GM18861 (cell line): ENCODE data around the gene BTBD1.

Source experiments
- ATAC-seq: cut with Tn5 transposase; IDR thresholded peaks from one replicate; pipeline ENCODE4 v1.9.1; 2021; ENCODE audit not compliant: unreplicated experiment

BTBD1 gene

GRCh38 chr15:83066734-83067637 is at the start of gene BTBD1:
Gene BTBD1, minus strand, starts transcription at chr15:83067252. Its CDS starts 101 bp downstream, at chr15:83067151.
- ATAC-seq = peak; percentile 80

GRCh38 chr15:83115831-83116565 is 48.9 kb upstream of the BTBD1 start:
- ATAC-seq = no peak

- ATAC-seq = no peak
Observed at GRCh38 chr15:83115410-83115809, 48.4 kb upstream of the BTBD1 start.

GRCh38 chr15:83114856-83115255 is 47.8 kb upstream of the BTBD1 start:
- ATAC-seq = no peak

GRCh38 chr15:83113881-83114674 is 47.0 kb upstream of the BTBD1 start:
- ATAC-seq = no peak

GRCh38 chr15:83112956-83113299 is 45.9 kb upstream of the BTBD1 start:
- no peak for ATAC-seq

- no peak for ATAC-seq
Observed at GRCh38 chr15:83112233-83112955, 45.3 kb upstream of the BTBD1 start.

- ATAC-seq = no peak
Observed at GRCh38 chr15:83111149-83111548, 44.1 kb upstream of the BTBD1 start.

- ATAC-seq = no peak
Observed at GRCh38 chr15:83110381-83110780, 43.3 kb upstream of the BTBD1 start.

GRCh38 chr15:83109532-83109931 is 42.5 kb upstream of the BTBD1 start:
- ATAC-seq = no peak

GRCh38 chr15:83108266-83109219 is 41.5 kb upstream of the BTBD1 start:
- peak; percentile 76 for ATAC-seq

GRCh38 chr15:83107841-83108181 is 40.8 kb upstream of the BTBD1 start:
- peak; percentile 6 for ATAC-seq

GRCh38 chr15:83106994-83107840 is 40.2 kb upstream of the BTBD1 start, which contains the start of gene TM6SF1:
Gene TM6SF1, plus strand, starts transcription at chr15:83107645. Its CDS starts 36 bp downstream, at chr15:83107681.
- ATAC-seq = peak; percentile 31

GRCh38 chr15:83105440-83105839 is 38.4 kb upstream of the BTBD1 start:
- ATAC-seq = no peak

GRCh38 chr15:83104141-83104540 is 37.1 kb upstream of the BTBD1 start:
- ATAC-seq = no peak

GRCh38 chr15:83102346-83102745 is 35.3 kb upstream of the BTBD1 start:
- ATAC-seq = no peak

GRCh38 chr15:83100097-83100646 is 33.1 kb upstream of the BTBD1 start:
- ATAC-seq = no peak

- ATAC-seq = no peak
Observed at GRCh38 chr15:83099290-83099689, 32.2 kb upstream of the BTBD1 start.
